ENCODE data around the gene FAM200B. TPM values are rescaled to one million over a fixed set of nuclear protein-coding genes. Genes with fewer than 3 reads are reported as not detected.

FAM200B gene
- total RNA-seq, 1 donor from 2014 or later: 27.4 TPM

- no peak for DNase-seq
- H3K4me3 Mint-ChIP-seq (ENCODE audit: unreplicated experiment): no peak overlapping the region
- peaks cover 6% of the 10 kb centered on the region for H3K9me3 Mint-ChIP-seq (ENCODE audit: unreplicated experiment)
- H3K4me1 Mint-ChIP-seq (ENCODE audit: low read depth, unreplicated experiment): peaks cover 10% of the 10 kb centered on the region
- H3K36me3 Mint-ChIP-seq (ENCODE audit: unreplicated experiment): no peaks in the 10 kb centered on the region
- TF ChIP-seq CTCF (IDR thresholded peaks at IDR 0.05; ENCODE audit: partially characterized antibody, unreplicated experiment): no peak
- peaks cover 11% of the 10 kb centered on the region for H3K27me3 Mint-ChIP-seq (ENCODE audit: unreplicated experiment)
- no peak overlapping the region for H3K27ac Mint-ChIP-seq (ENCODE audit: unreplicated experiment)
These were observed 24.3 kb upstream of the FAM200B start for GRCh38 chr4:15657366-15657765.

DNA sequence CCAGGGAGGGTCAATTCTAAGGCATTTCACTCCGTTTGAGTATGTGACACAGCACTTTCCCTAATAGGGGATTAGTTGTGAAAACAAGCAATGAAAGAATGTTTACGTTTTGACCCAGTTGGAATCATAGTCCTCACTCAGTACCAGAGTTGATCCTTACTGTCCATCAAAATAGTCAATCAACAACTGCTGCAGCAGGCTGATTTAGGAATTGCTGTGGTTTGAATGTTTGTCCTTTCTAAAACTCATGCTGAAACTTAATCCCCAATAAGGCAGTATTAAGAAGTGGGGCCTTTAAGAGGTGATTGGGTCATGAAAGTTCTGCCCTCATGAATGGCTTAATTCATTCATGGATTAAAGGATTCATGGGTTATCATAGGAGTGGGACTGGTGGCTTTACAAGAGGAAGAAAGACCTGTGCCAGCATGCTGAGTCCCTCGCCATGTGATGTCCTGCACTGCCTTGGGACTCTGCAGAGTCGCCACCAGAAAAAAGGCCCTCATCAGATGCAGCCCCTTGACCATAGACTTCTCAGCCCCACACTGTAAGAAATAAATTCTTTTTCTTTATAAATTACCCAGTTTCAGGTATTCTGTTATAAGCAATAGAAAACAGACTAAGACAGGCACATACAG is 23.4 kb upstream of the FAM200B start:
- H3K4me3 Mint-ChIP-seq (ENCODE audit: unreplicated experiment): no peak overlapping the region

GRCh38 chr4:15658781-15659180 is 22.8 kb upstream of the FAM200B start:
- Mint-ChIP-seq H3K4me3 (ENCODE audit: unreplicated experiment) (no peak overlapping the region), H3K27ac (ENCODE audit: unreplicated experiment) (no peak overlapping the region), H3K27me3 (ENCODE audit: unreplicated experiment) (peaks cover 11% of the 10 kb centered on the region), H3K4me1 (ENCODE audit: low read depth, unreplicated experiment) (peaks cover 5% of the 10 kb centered on the region), H3K9me3 (ENCODE audit: unreplicated experiment) (peaks cover 6% of the 10 kb centered on the region), H3K36me3 (ENCODE audit: unreplicated experiment) (no peaks in the 10 kb centered on the region)
- no peak for DNase-seq
- TF ChIP-seq CTCF (IDR thresholded peaks at IDR 0.05; ENCODE audit: partially characterized antibody, unreplicated experiment): no peak

More for the DNA sequence above, 23.4 kb upstream of the FAM200B start:
- H3K27me3 Mint-ChIP-seq (ENCODE audit: unreplicated experiment): peaks cover 11% of the 10 kb centered on the region
- H3K27ac Mint-ChIP-seq (ENCODE audit: unreplicated experiment): no peak overlapping the region
- TF ChIP-seq CTCF (IDR thresholded peaks at IDR 0.05; ENCODE audit: partially characterized antibody, unreplicated experiment): no peak
- no peaks in the 10 kb centered on the region for H3K36me3 Mint-ChIP-seq (ENCODE audit: unreplicated experiment)
- peaks cover 8% of the 10 kb centered on the region for H3K4me1 Mint-ChIP-seq (ENCODE audit: low read depth, unreplicated experiment)
- no peak for DNase-seq
- H3K9me3 Mint-ChIP-seq (ENCODE audit: unreplicated experiment): peaks cover 6% of the 10 kb centered on the region

DNA sequence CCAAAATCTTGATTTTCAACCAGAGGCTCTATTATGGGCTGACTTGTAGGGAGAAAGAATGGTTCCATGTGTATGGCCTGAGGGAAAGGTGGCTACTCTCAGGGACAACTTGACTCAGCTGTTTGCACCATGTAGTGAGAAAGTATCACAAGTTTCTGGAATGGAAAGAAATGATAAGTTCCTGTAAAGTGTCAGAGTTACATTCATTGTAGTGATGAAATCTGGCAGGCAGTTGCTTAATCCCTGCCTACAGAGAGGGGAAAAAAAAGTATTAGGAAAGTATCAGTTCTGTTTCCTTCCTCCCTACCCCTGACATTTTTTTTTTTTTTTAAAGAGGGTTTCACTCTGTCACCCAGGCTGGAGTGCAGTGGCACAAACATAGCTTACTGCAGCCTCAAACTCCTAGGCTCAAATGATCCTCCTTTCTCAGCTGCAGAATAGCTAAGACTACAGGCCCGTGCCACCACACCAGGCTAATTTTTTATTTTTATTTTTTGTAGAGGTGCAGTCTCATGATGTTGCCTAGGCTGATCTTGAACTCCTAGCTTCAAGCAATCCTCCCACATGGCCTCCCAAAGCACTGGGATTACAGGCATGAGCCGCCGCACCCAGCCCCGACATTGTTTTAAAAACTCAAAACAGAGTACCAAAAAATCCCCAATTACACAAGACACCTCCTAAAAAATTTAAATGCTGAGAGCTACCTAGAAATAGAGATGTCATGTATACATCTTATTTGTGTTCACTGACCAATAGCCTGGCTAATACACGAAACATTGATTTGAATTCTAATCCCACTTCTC is 21.7 kb upstream of the FAM200B start:
- peaks cover 8% of the 10 kb centered on the region for H3K27me3 Mint-ChIP-seq (ENCODE audit: unreplicated experiment)

More for the DNA sequence above, 21.7 kb upstream of the FAM200B start:
- Mint-ChIP-seq H3K27ac (ENCODE audit: unreplicated experiment) (no peak overlapping the region), H3K9me3 (ENCODE audit: unreplicated experiment) (peaks cover 4% of the 10 kb centered on the region), H3K4me3 (ENCODE audit: unreplicated experiment) (no peak overlapping the region), H3K36me3 (ENCODE audit: unreplicated experiment) (no peaks in the 10 kb centered on the region), H3K4me1 (ENCODE audit: low read depth, unreplicated experiment) (peaks cover 5% of the 10 kb centered on the region)
- no peak for DNase-seq
- TF ChIP-seq CTCF (IDR thresholded peaks at IDR 0.05; ENCODE audit: partially characterized antibody, unreplicated experiment): no peak
